ENCODE data around the gene KCNK5. TPM values are rescaled to one million over a fixed set of nuclear protein-coding genes. Genes with fewer than 3 reads are reported as not detected.

KCNK5 gene
- total and polyA plus RNA-seq, 5 donors from 2014 or later: 0.13 to 0.86 (median 0.53) TPM; not detected in 1

DNA sequence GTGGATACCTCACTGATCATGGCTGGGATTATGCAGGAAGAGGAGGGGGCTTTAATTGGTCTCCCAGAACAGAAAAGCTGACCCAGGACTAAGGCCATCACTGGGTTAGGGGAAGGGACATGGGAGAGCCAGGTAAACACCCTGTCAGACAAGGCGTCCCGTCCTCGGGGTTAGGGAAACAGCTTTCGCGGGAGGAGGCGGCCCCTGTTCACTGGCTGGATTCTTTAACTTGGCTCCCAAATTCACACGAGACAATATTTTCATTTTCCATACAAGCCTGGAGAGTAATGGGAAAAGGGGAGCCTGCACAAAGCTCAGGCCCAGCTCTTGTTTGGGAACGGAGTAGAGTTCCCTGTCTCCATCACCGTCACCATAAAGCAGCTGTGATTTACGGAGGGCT, 29.3 kb downstream of the KCNK5 start:
- no peak overlapping the region for H3K4me3 Mint-ChIP-seq
- H3K36me3 Mint-ChIP-seq: no peaks in the 10 kb centered on the region
- H3K4me3 ChIP-seq (ENCODE audit: low read depth, low read length): no peak overlapping the region
- no peaks in the 10 kb centered on the region for H3K27me3 Mint-ChIP-seq
- no peaks in the 10 kb centered on the region for H3K4me1 Mint-ChIP-seq
- no peak for DNase-seq
- ATAC-seq (ENCODE audit: low read depth in 2 of 2): no peak
- no peaks in the 10 kb centered on the region for H3K9me3 Mint-ChIP-seq
- H3K9me3 ChIP-seq (ENCODE audit: control insufficient read depth in 2 of 2, low read length in 2 of 2): no peaks in the 10 kb centered on the region
- H3K27ac ChIP-seq (ENCODE audit: insufficient read depth, low read length, poor library complexity, severe bottlenecking): no peak overlapping the region
- no peaks in the 10 kb centered on the region for H3K4me1 ChIP-seq (ENCODE audit: control insufficient read depth, insufficient read depth, low read length, poor library complexity, severe bottlenecking)
- no peak overlapping the region for H3K27ac Mint-ChIP-seq
- no peaks in the 10 kb centered on the region for H3K27me3 ChIP-seq (ENCODE audit: control insufficient read depth, insufficient read depth, low read length)
- H3K36me3 ChIP-seq (ENCODE audit: control insufficient read depth, insufficient read depth, low read length): no peaks in the 10 kb centered on the region

DNA sequence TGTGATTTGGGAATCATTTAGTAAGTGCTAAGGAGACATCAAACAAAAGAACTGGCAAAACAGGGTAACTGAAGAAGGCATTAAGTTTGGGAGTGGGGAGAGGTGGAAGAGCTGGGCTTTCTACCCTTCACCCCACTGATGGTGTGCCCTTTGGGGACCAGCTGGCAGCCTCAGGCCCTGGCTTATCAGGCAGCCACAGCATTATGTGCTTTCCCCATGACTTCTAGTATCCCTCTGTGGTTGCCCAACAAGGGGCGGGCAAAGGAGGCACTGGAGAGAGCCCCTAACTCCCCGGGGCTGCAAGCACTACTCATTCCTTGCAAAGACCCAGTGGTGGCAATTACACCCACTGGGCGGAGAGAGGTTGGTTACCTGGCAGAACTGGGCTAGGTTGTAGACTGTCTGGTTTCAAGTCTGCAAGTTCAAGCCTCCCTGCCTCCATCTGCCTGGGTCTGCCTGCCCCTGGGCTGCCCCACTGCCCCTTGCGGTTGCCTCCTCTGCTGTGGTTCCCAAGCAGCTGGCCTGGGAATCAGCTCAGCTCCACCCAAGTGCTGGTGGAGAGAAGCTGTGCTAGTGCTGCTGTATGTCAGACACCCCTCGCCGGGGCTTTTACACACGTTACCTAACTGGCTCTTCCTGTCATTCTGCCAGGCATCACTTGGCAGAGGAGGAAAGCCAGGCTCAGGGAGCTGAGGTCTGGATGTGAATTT, 29.9 kb downstream of the KCNK5 start:
- Histone ChIP-seq H3K27ac (ENCODE audit: insufficient read depth, low read length, poor library complexity, severe bottlenecking) (no peak overlapping the region), H3K9me3 (ENCODE audit: control insufficient read depth in 2 of 2, low read length in 2 of 2) (no peaks in the 10 kb centered on the region), H3K4me1 (ENCODE audit: control insufficient read depth, insufficient read depth, low read length, poor library complexity, severe bottlenecking) (no peaks in the 10 kb centered on the region), H3K27me3 (ENCODE audit: control insufficient read depth, insufficient read depth, low read length) (no peaks in the 10 kb centered on the region), H3K36me3 (ENCODE audit: control insufficient read depth, insufficient read depth, low read length) (no peaks in the 10 kb centered on the region), H3K4me3 (ENCODE audit: low read depth, low read length) (no peak overlapping the region)
- DNase-seq (no peak), ATAC-seq (ENCODE audit: low read depth in 2 of 2) (no peak)
- Mint-ChIP-seq H3K27me3 (no peaks in the 10 kb centered on the region), H3K36me3 (no peaks in the 10 kb centered on the region), H3K4me3 (no peak overlapping the region), H3K9me3 (no peaks in the 10 kb centered on the region), H3K27ac (peak overlapping the region in 1 of 3 donors; percentile 48), H3K4me1 (no peaks in the 10 kb centered on the region)

DNA sequence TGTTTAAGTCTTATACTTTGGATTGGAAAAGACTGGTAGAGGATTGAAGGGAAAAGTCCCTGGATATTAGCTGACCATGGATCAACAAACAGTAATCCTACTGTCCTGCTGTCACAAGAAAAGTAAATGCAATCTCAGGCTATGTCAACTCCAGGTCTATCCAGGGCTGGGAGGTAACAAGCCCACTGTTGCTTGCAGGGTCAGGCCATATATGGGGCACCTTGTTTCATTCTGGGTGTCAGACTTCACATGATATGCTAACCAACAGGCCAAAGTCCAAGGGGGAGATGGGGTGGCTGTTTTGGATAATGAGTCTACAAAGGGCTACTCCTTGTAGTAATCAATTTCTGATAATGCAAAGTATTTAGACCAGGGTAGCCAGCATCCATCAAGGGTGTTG, 30.7 kb downstream of the KCNK5 start:
- H3K36me3 Mint-ChIP-seq: no peaks in the 10 kb centered on the region
- H3K4me3 Mint-ChIP-seq: no peak overlapping the region
- H3K4me1 Mint-ChIP-seq: no peaks in the 10 kb centered on the region
- H3K27ac Mint-ChIP-seq: peak overlapping the region in 1 of 3 donors; percentile 8
- Histone ChIP-seq H3K27me3 (ENCODE audit: control insufficient read depth, insufficient read depth, low read length) (no peaks in the 10 kb centered on the region), H3K27ac (ENCODE audit: insufficient read depth, low read length, poor library complexity, severe bottlenecking) (no peak overlapping the region), H3K4me3 (ENCODE audit: low read depth, low read length) (no peak overlapping the region), H3K4me1 (ENCODE audit: control insufficient read depth, insufficient read depth, low read length, poor library complexity, severe bottlenecking) (no peaks in the 10 kb centered on the region), H3K36me3 (ENCODE audit: control insufficient read depth, insufficient read depth, low read length) (no peaks in the 10 kb centered on the region), H3K9me3 (ENCODE audit: control insufficient read depth in 2 of 2, low read length in 2 of 2) (no peaks in the 10 kb centered on the region)
- ATAC-seq (ENCODE audit: low read depth in 2 of 2): no peak
- DNase-seq: no peak
- no peaks in the 10 kb centered on the region for H3K9me3 Mint-ChIP-seq
- no peaks in the 10 kb centered on the region for H3K27me3 Mint-ChIP-seq

DNA sequence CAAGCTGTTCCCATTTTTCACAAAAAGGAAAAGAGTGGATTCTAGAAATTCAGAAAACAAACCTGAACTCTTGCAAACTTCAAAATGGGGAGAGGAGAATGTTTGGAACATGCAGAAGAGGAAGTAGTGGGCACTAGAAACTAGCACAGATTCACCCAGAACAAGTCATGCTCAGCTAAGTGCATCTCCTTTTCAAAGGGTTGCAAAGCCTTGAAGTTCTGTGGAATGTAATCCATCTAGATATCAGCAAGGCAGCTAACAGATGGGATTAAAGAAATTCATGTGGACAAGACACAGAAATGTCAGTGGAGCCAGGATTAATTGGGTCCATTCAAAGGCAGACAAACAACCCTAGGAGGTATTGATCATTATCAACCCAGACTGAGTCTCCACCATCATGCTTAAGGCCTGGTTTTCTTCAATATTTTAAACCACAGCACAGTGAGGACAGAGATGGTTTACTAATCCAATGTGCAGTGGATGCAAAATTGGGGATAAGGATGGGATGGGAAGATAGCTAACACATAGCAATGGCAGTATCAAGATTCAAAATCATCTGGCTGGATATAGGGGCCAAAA, 31.3 kb downstream of the KCNK5 start:
- H3K9me3 Mint-ChIP-seq: no peaks in the 10 kb centered on the region
- H3K27ac ChIP-seq (ENCODE audit: insufficient read depth, low read length, poor library complexity, severe bottlenecking): no peak overlapping the region
- no peaks in the 10 kb centered on the region for H3K4me1 ChIP-seq (ENCODE audit: control insufficient read depth, insufficient read depth, low read length, poor library complexity, severe bottlenecking)
- H3K4me1 Mint-ChIP-seq: no peaks in the 10 kb centered on the region
- DNase-seq: no peak
- no peaks in the 10 kb centered on the region for H3K9me3 ChIP-seq (ENCODE audit: control insufficient read depth in 2 of 2, low read length in 2 of 2)
- ATAC-seq (ENCODE audit: low read depth in 2 of 2): no peak
- H3K36me3 ChIP-seq (ENCODE audit: control insufficient read depth, insufficient read depth, low read length): no peaks in the 10 kb centered on the region
- no peaks in the 10 kb centered on the region for H3K36me3 Mint-ChIP-seq
- H3K4me3 Mint-ChIP-seq: no peak overlapping the region
- H3K27ac Mint-ChIP-seq: no peak overlapping the region
- no peak overlapping the region for H3K4me3 ChIP-seq (ENCODE audit: low read depth, low read length)
- H3K27me3 Mint-ChIP-seq: no peaks in the 10 kb centered on the region
- no peaks in the 10 kb centered on the region for H3K27me3 ChIP-seq (ENCODE audit: control insufficient read depth, insufficient read depth, low read length)

DNA sequence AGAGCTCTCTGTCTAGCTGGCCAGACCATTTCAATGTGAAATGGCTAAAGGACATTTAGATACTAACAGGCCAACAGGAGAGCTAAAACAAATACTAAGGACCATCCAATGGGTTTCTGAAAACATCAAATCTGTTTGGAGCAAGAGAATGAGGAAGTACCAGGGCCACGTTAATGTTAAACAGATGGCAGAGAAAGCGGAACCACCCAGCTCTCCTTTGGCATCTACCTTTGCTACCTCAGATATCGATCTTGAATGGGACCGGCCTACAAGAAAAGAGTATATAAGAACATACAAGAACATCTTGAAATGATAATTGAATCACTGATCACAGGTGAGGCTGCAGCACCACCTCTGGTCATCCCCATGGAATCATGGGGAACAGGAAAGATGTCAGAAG, 31.8 kb downstream of the KCNK5 start:
- Mint-ChIP-seq H3K36me3 (no peaks in the 10 kb centered on the region), H3K4me3 (no peak overlapping the region), H3K4me1 (no peaks in the 10 kb centered on the region), H3K9me3 (no peaks in the 10 kb centered on the region), H3K27me3 (no peaks in the 10 kb centered on the region), H3K27ac (no peak overlapping the region)
- Histone ChIP-seq H3K9me3 (ENCODE audit: control insufficient read depth in 2 of 2, low read length in 2 of 2) (no peaks in the 10 kb centered on the region), H3K4me1 (ENCODE audit: control insufficient read depth, insufficient read depth, low read length, poor library complexity, severe bottlenecking) (no peaks in the 10 kb centered on the region), H3K4me3 (ENCODE audit: low read depth, low read length) (no peak overlapping the region), H3K36me3 (ENCODE audit: control insufficient read depth, insufficient read depth, low read length) (no peaks in the 10 kb centered on the region), H3K27me3 (ENCODE audit: control insufficient read depth, insufficient read depth, low read length) (no peaks in the 10 kb centered on the region), H3K27ac (ENCODE audit: insufficient read depth, low read length, poor library complexity, severe bottlenecking) (no peak overlapping the region)
- ATAC-seq (ENCODE audit: low read depth in 2 of 2) (no peak), DNase-seq (no peak)

DNA sequence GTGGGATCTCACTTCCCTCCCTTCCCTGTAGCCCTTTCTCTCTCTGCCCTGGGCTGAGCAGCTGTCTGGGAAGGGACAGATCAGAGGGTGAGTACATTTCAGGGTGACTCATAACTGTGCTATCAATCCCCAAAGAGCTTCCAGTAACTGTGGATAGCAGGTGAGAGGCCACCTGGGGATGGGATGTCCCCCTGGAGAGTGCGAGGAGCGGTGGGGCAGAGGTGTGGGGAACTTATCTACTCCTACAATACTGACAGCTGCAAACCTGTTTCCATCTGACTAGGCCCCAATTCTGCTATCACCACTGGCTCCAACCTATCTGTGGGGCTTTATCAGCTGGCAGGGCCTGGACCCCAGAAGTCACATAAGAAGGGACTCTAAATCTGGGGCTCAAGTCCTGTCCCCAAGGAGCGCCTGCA, 32.6 kb downstream of the KCNK5 start:
- Histone ChIP-seq H3K4me1 (ENCODE audit: control insufficient read depth, insufficient read depth, low read length, poor library complexity, severe bottlenecking) (no peaks in the 10 kb centered on the region), H3K36me3 (ENCODE audit: control insufficient read depth, insufficient read depth, low read length) (no peaks in the 10 kb centered on the region), H3K4me3 (ENCODE audit: low read depth, low read length) (no peak overlapping the region), H3K27me3 (ENCODE audit: control insufficient read depth, insufficient read depth, low read length) (no peaks in the 10 kb centered on the region), H3K9me3 (ENCODE audit: control insufficient read depth in 2 of 2, low read length in 2 of 2) (no peaks in the 10 kb centered on the region), H3K27ac (ENCODE audit: insufficient read depth, low read length, poor library complexity, severe bottlenecking) (no peak overlapping the region)
- no peak for DNase-seq
- Mint-ChIP-seq H3K4me3 (no peak overlapping the region), H3K9me3 (no peaks in the 10 kb centered on the region), H3K27me3 (no peaks in the 10 kb centered on the region), H3K27ac (peak overlapping the region in 1 of 3 donors; percentile 28), H3K36me3 (no peaks in the 10 kb centered on the region), H3K4me1 (no peaks in the 10 kb centered on the region)
- no peak for ATAC-seq (ENCODE audit: low read depth in 2 of 2)

DNA sequence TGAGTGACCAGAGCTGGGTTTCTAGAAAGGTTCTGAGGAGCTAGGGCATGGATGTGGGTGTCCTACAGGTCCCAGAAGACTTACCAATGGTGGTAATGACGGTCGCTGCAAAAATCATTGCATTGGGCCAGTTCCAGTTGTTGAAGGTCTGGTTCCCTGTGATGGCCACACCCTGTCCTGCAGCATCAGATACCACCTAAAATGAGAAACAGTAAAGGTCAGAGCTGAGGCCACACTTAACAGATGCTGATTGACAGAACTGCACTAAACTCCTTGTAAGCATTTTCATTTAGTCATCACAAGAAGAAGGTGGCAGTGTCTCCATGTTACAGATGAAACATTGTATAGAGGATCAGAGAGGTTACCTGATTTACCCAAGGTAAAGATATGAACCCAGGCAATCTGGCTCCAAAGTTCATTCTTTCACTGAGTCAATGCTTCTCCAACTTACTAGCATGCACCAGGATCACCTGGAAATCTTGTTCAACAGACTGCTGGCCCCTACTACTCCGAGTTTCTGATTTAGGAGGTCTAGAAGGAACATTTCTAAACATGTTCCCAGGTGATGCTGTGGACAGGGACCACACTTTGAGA, 33.4 kb downstream of the KCNK5 start:
- H3K27me3 Mint-ChIP-seq: no peaks in the 10 kb centered on the region
- H3K4me1 Mint-ChIP-seq: no peaks in the 10 kb centered on the region
- H3K27ac Mint-ChIP-seq: no peak overlapping the region
- Histone ChIP-seq H3K9me3 (ENCODE audit: control insufficient read depth in 2 of 2, low read length in 2 of 2) (no peaks in the 10 kb centered on the region), H3K27me3 (ENCODE audit: control insufficient read depth, insufficient read depth, low read length) (no peaks in the 10 kb centered on the region), H3K27ac (ENCODE audit: insufficient read depth, low read length, poor library complexity, severe bottlenecking) (no peak overlapping the region), H3K4me3 (ENCODE audit: low read depth, low read length) (no peak overlapping the region), H3K4me1 (ENCODE audit: control insufficient read depth, insufficient read depth, low read length, poor library complexity, severe bottlenecking) (no peaks in the 10 kb centered on the region), H3K36me3 (ENCODE audit: control insufficient read depth, insufficient read depth, low read length) (no peaks in the 10 kb centered on the region)
- DNase-seq: no peak
- H3K9me3 Mint-ChIP-seq: no peaks in the 10 kb centered on the region
- H3K4me3 Mint-ChIP-seq: no peak overlapping the region
- ATAC-seq (ENCODE audit: low read depth in 2 of 2): no peak
- H3K36me3 Mint-ChIP-seq: no peaks in the 10 kb centered on the region

DNA sequence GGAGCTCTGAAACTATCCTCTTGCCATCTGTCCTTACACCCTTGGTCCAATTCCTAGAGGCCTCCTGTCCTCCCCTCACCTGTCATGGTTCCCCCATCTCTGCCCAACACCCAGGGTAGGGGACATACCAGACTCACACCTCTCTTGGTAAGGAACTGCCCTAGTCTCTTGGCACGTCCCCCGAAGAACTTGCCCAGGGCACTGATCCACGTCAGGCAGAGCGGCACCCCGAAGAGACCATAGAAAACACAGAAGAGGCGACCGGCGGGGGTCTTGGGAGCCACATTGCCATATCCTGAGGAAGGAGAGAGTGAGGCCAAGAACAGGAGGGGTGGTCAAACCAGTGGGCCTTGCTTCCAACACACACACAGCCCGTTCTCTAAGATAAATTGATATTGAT, 34.8 kb downstream of the KCNK5 start:
- Histone ChIP-seq H3K27me3 (ENCODE audit: control insufficient read depth, insufficient read depth, low read length) (no peaks in the 10 kb centered on the region), H3K27ac (ENCODE audit: insufficient read depth, low read length, poor library complexity, severe bottlenecking) (no peak overlapping the region), H3K4me3 (ENCODE audit: low read depth, low read length) (no peak overlapping the region), H3K9me3 (ENCODE audit: control insufficient read depth in 2 of 2, low read length in 2 of 2) (no peaks in the 10 kb centered on the region), H3K4me1 (ENCODE audit: control insufficient read depth, insufficient read depth, low read length, poor library complexity, severe bottlenecking) (no peaks in the 10 kb centered on the region), H3K36me3 (ENCODE audit: control insufficient read depth, insufficient read depth, low read length) (no peaks in the 10 kb centered on the region)
- Mint-ChIP-seq H3K27ac (no peak overlapping the region), H3K27me3 (no peaks in the 10 kb centered on the region), H3K4me1 (peaks cover 0 to 2% (median 0%) of the 10 kb centered on the region in 4 donors), H3K9me3 (no peaks in the 10 kb centered on the region), H3K36me3 (no peaks in the 10 kb centered on the region), H3K4me3 (no peak overlapping the region)
- no peak for DNase-seq
- no peak for ATAC-seq (ENCODE audit: low read depth in 2 of 2)

Measured in CD4-positive, CD25-positive, alpha-beta regulatory T cell (primary cell).